Epithelial cell of prostate (primary cell): ENCODE measurements around the gene COX7A2.

Experiments used
- DNase-seq: peaks from one replicate; pipeline ENCODE4 v3.0.0-alpha.2; 2011; ENCODE audit warnings: low read depth, low spot score
- H3K27ac ChIP-seq: fragments of 450-650 bp; 2 replicates; pipeline ENCODE4 v1.5.1; 2017; ENCODE audit warnings: mild to moderate bottlenecking

The COX7A2 gene, protein sequence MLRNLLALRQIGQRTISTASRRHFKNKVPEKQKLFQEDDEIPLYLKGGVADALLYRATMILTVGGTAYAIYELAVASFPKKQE

GRCh38 chr6:75243333-75244062 is at the start of gene COX7A2:
Gene COX7A2 (minus strand): TSS chr6:75243801. CDS start chr6:75243734, 67 bp downstream.
- H3K27ac ChIP-seq = peak within 1 kb of the TSS; percentile 85
- DNase-seq = peak; percentile 87

- no peak for DNase-seq
- no peak overlapping the region for H3K27ac ChIP-seq
Measured at GRCh38 chr6:75292555-75292954, 49.0 kb upstream of the COX7A2 start.

DNA sequence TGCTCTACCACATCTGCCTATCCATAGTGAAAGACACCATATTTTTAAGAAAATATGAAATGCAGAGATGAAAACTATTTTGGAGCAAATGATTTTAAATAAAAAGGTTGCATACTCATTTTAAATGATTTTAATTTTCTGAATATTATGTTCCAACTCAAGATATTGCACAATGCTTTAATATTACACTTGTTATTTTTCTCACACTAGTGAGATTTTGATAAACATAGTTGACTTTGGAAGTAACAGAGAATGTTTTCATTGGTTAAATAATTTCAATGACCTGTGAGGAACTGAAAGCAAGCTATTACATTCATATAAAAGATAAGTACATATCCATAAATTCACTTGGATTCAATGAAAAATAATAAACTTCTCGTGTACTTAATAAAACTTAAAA is 48.1 kb upstream of the COX7A2 start:
- no peak for DNase-seq
- H3K27ac ChIP-seq = no peak overlapping the region

GRCh38 chr6:75291331-75291730 is 47.7 kb upstream of the COX7A2 start:
- H3K27ac ChIP-seq = no peak overlapping the region
- no peak for DNase-seq

- no peak for DNase-seq
- no peak overlapping the region for H3K27ac ChIP-seq
Measured at GRCh38 chr6:75290136-75290945, 46.7 kb upstream of the COX7A2 start.

DNA sequence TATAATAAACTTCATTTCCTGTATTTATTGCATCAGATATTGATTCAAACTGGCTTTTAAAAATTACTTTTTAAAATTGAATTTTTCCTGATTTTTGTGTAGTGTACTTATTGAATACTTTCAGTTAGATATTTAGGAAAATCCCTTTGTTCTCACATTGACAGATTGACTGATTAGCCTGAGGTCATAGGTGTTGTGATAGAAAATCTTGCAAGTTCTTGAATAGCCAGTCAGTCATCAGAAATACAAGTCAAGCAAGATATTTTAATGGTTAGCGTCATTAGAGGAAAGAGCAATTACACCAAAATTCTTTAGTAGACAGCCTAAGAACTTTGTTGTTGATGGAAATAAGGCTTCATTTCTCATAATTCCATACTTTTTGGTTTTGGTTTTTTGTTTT is 44.4 kb upstream of the COX7A2 start:
- peak overlapping the region; percentile 27 for H3K27ac ChIP-seq
- DNase-seq = peak; percentile 18

- no peak for DNase-seq
- H3K27ac ChIP-seq = peak overlapping the region; percentile 27
Measured at GRCh38 chr6:75287424-75287823, 43.8 kb upstream of the COX7A2 start.

GRCh38 chr6:75286955-75287354 is 43.4 kb upstream of the COX7A2 start:
- H3K27ac ChIP-seq = peak overlapping the region; percentile 27

DNA sequence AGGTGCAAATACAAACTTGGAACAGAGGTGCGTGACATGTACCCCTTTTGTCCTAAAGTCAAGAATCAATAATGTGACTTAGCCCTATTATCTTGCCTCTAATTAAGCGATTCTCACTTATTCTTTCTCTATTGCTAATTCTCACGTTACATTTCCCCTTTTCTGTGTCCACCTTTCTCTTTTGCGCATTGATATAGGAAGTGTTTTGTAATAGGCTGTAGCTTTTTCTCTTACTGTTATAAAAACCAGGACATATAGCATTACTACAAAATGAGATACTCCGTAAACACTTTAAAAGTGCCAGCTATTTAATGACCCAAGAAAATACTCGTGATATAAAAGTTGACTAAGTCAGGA is 41.7 kb upstream of the COX7A2 start:
- DNase-seq = no peak
- H3K27ac ChIP-seq = peak overlapping the region; percentile 79

More at GRCh38 chr6:75286955-75287354, 43.4 kb upstream of the COX7A2 start:
- no peak for DNase-seq

DNA sequence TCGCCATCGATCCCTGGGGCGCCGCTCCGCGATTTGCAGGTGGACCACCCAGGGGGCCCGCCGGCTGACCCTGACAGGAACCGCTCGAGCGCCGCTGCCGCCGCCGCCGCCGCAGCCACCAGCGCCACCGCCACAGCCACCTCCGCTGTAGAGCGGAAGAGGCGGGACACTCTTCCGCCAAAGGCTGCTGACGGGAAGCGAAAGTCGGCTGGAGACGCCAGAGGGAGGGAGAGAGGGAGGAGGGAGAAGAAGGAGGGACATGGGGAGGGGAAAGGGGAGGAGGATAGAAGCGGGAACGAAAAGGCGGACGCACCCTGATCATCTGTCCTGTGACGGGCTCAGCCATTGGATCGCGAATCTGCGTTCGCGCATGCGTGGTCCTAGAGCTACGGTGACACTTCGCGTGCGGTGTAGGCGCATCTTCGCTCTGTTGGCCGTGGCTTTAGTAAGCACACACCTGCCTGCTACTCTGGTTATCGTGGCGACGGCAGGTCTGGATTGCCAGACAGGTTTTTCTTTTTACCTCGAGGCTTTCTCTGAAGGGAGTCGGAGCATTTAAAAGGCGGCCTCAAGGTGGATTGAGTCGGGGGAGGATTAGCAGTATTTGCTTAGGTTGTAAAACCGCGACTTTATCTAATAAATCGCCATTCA is 41.2 kb upstream of the COX7A2 start, which contains the start of gene TMEM30A:
TMEM30A (minus strand) TSS at position 161 of the 651 bp plus-strand sequence; CDS start at position 7, 154 bp downstream.
- DNase-seq = peak; percentile 98

GRCh38 chr6:75283907-75284631 is 40.5 kb upstream of the COX7A2 start:
- H3K27ac ChIP-seq = peak overlapping the region; percentile 79
- no peak for DNase-seq

More for the DNA sequence above, 41.2 kb upstream of the COX7A2 start, which contains the start of gene TMEM30A:
- peak within 1 kb of the TSS; percentile 79 for H3K27ac ChIP-seq

DNA sequence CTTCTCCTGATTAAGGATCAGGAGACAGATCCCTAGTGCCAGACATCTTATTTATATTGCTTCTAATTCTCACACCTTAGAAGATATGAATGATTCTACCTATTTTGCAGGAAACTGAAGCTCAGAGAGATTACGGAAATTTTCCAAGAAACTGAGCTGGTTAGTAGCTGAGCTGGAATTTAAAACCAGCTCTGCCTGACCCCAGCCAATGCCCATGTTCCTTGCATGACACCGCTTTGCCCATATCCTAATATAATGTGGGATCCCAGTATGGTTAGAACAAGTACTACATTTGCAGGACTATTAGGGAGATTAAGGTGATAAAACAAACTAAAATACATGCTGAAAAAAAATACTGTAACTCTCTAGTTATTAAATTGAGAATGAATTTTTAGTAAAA is 39.1 kb upstream of the COX7A2 start:
- no peak overlapping the region for H3K27ac ChIP-seq
- DNase-seq = no peak

DNA sequence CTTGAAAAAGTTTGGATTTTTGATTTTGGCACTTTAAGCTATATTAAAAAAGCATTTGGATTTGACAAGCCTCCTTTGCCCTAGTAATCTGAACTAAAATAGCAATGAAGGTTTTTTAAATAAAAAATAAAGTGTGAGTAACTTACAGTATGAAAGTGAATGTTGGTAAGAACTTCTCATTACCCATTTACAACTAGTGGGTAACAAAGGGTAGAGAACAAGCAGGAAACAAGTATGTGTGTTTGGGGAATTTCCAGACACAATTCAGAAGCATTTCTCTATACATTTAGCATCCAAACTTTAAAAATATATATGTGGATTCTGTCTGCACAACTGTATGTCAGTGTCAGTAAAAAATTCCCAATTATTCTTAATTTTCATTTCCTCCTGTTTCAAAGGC is 38.1 kb upstream of the COX7A2 start:
- H3K27ac ChIP-seq = no peak overlapping the region
- no peak for DNase-seq

DNA sequence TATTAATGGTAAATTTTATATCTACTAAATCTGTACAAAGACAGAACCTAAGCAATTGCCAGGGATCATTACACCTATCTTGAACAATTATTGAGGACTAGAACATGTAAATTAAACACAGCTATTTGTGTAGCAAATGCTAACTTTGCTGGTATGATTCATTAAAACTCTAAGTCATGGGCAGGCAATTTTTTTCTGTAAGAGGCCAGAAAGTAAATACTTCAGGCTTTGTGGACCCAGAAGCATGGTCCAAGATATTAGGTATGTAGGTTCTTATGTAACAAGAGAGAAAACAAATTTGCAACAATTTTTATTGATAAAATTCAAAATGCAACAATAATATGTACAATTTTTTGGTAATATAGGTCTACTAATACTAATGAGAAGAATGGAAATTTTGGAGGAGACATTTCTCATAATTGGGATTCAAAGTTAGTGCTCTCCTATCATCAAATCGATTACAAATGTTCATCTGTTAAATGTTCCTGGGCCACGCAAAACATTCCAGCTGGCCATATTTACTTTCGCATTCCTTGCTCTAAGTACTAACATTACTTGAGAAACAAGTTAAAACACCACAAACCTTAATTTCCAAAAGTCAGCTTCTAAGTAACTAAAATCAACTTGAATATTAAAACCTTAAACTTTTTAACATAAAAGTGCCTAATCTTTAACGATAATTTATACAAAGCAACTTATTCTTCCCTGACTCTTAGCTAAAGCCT is 36.7 kb upstream of the COX7A2 start:
- peak overlapping the region; percentile 6 for H3K27ac ChIP-seq
- DNase-seq = no peak

DNA sequence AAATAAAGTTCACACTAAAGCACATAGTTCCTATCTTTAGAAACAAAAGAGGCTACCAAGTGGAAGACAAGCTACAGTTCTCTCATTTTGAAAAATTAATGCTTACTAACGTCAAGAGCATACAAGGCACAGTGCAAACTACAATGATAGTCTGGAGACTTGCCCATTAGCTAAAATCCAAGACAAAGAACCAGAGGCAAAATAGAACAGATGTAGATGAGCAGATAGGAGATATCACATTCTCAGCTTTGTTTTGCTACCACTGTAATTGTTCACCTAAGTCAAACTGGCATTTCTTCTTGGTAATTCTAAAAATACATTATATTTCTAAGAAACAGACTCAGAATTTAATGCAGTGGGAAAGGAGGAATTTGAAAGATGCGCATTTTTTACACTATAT is 35.8 kb upstream of the COX7A2 start:
- H3K27ac ChIP-seq = peak overlapping the region; percentile 6
- DNase-seq = no peak

DNA sequence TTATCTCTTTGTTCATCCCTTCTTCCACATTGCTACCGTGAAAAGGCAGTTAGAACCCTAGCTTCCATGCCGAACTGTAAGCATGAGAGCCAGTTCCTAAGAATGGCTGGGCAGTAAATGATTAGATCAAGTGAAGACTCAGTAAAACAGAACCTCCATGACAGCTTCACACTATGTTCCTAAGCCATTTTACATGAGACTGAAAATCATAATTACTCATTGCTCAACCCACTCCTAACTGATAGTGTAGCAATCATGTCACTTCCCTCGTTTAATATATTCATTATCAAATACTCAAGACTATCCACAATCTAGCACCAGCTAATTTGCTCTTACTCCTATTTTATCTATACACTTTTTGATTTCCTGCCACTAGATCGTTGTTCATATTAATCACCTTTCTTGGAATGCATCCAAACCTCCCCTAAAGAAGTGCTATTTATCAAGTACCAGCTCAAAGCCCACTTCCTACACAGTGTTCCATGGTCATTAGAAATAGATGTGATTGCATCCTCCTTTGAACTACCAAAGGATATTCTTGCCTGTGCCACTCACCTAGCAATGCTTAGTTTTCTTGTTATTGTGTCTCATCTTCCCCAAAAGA is 35.0 kb upstream of the COX7A2 start:
- H3K27ac ChIP-seq = no peak overlapping the region
- DNase-seq = no peak

DNA sequence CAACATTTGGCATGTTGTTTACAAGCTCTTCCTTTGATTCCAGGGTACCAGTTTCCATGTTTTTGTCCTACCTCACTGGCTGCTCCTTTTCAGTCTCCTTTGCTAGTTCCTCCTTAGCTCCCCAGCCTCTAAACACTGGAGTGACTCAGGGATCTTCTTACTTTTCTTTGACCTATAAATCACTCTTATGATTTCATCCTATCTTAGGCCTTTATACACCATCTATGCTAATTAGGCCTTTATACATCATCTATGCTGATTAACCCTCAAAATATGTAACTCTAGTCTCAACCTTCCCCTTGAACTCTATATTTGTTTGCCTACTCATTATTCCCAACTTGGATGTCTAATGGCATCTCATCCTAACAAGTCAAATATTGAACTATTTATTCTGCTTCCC is 31.5 kb upstream of the COX7A2 start:
- H3K27ac ChIP-seq = peak overlapping the region; percentile 72
- DNase-seq = peak; percentile 76

DNA sequence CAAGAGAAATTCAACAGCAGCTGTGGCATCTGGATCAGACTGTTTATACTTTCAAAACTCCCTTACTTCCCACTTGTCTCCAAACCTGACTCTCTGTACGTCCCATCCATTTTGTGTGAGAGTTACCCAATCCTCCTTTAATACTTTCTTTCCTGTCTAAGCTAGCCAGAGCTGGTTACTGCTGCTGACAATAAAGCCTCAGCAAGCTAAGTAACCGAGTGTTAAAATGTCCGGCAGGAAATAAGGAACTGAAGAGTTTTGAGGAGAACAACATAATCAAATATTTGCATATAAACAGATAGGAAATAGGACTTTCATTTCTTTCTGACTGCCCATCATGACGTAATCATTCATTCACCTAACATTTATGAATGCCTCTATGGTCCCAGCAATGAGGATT is 29.4 kb upstream of the COX7A2 start:
- no peak for DNase-seq
- peak overlapping the region; percentile 67 for H3K27ac ChIP-seq
